Inflammatory macrophage treated with lipopolysaccharide for 1 hour (primary cell): ENCODE measurements around the gene EGFL7.
A peak's percentile ranks its signal among the peaks of the same experiment; 100 is the strongest.

Experiments
- DNase-seq, 2 donors: peaks; one replicate each; pipeline ENCODE4 v3.0.0-alpha.2; 2020 to 2022

The EGFL7 gene

DNA sequence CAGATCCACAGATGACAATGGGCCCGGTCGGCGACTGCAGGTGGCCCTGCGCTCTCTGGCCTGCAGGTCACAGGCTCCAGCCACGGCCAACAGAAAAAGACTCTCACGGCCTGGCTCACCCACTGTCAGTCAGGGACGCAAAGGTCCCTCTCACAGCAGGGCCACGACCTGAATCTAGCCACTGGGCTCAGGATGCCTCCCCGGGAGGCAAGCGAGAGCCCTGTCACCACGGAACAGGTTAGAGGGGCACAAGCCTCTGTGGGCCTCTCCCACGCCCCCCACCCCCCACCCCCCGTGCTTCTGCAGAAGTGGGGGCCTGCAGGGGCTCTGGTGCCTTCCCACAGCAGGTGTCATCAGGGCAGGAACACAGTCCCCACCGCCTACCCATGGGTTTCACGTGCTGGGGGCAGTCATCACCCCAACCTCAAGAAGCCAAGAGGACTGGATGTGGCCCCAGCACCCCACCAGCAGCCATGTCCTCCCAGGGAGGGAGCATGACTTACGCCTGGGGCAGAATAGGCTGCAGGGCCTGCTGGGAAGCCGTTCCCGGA is 17.3 kb upstream of the EGFL7 start:
- DNase-seq = peak in 1 of 2 donors; percentile 16

DNA sequence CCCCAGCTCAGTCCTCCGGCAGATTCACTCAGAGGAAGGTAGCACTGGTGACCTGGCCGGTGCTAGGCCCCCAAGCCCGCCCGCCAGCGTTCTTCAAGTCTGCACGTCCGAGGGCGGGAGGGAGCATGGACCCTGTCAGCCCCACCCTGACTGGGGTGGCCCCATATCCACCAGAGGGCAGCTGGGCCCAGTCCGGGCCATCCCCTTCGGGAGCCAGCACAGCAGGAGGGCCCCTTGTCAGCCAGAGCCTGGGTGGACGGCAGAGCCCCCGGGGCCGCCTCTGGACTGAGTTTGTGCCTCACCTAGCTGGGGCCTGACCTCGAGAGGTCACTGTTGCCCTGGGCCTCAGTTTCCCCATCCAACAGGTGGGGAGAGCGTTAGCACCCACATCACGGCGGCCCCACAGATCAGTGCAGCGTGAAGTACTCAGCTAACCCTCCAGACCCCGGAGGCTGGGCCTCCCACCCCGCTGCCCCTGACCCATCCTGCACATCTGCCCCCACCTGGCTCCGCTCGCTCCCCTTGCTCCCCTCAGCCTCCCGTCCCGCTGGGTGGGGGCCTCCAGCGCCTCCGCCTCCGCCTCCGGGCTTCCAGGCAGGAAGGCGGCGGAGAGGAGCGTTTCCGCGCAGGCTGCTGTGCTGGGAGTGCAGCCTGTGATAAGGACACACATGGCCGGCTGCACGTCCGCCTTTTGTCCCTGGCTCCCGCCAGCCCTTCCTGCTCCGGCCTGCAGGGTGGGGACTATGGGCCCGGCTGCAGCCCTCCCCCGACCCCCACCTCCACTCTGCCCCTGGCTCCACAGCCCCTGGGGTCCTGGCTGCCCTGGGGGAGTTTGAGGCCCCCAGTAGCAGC is 16.6 kb upstream of the EGFL7 start:
- DNase-seq = peak in 1 of 2 donors; percentile 15

DNA sequence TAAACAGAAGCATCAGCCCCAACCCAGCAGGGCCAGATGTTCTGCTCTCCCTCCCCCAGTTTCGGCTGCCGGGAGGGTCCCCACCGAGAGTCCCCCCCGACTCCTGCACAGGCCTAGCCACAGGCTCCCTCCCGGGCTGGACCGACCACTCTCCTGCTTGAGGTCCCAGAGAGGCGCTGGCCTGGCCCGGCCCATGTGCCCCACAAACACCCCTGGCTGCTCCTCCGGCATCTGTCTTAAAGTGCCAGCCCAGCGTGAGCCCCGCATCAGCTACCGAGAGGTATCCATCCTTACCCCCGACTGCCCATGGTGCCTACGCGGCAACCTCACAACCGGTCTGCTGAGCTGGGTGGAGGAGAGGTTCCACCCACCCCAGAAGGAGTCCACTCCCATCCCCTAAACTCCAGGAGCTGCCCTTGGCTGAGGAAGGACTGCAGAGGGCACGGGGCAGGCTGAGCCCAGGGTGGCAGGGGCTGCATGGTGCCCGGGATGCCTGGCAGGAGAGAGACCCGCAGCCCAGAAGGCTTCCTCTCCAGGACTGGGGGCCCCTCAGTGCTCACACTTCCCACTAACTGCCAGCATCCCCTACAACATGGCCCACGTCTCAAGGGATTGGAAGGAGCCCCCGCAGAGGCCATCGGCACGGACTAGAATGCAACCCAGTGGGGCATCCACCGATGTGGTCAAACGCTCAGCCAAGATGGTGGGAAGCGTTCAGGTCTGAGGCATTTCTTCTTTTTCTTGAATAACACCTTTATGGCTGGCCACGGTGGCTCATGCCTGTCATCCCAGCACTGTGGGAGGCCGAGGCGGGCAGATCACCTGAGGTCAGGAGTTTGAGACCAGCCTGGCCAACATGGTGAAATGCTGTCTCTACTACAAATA is 15.6 kb upstream of the EGFL7 start:
- no peak for DNase-seq

DNA sequence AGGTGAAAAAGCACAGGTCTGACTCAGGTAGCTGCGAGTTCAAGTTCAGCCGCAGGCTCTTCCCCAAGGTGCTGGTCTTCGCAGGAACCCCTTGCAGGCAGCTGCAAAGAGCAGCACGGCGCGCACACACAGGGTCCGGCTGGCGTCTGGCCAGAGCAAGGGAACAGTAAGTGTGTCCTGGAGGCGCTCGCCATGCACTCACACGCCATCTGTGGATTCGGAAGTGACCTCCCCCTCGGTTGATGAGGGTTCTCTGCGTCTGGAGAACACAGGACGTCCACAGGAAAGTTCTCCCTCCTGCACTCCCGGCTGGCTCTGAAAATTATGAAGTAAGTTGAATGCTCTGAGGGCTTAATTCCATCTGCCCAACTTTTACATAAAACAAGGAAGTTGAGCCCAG is 14.0 kb upstream of the EGFL7 start:
- peak in 1 of 2 donors; percentile 14 for DNase-seq

DNA sequence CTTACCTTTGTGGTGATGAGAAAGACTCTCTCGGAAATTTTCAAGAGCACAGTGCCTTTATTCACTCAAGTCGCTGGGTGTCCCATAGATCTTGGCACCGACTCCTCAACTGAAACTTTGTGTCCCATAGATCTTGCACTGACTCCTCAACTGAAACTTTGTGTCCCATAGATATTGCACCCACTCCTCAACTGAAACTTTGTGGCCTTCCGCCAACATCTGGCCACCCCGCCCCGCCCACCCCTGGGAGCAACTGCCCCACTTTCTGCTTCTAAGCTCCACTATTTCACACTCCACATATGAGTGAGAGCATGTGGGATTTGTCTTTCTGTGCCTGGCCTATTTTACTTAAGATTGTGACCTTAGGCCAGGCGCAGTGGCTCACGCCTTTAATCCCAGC is 12.7 kb upstream of the EGFL7 start:
- DNase-seq = no peak

DNA sequence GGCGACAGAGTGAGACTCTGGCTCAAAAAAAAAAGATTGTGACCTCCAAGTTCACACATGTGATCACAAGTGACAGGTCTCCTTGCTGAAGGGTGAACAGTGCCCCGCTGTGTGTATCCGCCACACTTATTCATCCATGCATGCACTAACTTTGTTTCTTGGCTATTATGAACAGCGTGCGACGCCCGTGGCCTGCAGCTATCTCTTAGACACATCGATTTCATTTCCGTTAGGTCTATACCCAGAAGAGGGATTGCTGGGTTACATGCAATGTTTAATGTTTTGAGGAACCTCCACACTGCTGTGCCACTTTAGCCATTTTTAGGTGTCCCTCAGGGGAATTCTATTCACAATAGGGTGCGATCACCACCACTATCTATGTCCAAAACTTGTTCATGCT is 12.1 kb upstream of the EGFL7 start:
- no peak for DNase-seq

DNA sequence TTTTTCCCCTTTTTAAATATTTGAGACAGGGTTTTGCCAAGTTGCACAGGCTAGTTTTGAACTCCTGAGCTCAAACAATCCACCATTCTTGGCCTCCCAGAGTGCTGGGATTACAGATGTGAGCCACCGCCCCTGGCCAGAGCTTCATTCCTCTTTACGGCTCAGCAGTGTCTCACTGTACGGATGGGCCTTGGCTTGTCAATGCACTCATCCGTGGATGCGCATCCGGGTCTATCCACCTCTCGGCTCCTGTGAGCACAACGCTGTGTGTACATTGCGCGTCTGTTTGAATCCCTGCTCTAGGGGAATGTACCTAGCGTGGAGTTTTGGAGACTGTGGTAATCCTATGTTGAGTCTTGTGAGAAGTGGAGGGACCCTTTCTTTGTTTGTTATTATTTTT is 10.9 kb upstream of the EGFL7 start:
- DNase-seq = no peak

DNA sequence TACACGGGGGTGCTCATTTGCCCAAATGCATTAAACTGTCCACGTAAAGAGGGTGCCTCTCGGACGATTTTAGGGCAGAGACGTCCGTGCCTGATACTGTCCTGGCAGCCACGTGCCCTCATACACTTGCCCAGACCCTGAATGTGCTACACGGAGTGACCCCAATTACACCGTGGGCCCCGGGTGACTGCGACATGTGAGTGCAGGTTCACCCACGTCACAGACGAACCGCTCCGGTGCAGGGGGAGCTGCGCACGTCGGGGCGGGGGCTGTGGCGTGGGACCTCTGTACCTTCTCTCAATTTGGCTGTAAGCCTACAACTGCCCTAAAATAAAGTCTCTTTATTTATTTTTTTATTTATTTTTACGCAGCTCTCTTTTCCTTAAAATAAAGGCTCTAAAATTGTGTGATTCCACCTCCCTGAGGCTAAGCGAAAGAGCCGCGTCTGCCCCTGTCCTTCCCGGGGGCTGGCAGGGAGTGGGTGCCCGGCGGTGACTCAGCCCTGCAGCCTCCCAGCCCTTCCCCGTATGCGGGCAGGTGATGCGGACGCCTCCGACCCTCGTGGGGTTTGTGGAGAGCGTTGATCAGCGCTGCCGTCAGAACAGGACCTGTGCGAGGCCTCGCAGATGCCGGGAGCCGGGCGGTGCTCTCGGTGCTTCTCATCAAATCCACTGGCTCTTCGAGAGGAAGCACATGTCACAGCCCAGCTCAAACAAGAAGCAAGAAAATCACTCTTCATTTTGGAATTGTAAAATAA is 9.2 kb upstream of the EGFL7 start:
- no peak for DNase-seq

DNA sequence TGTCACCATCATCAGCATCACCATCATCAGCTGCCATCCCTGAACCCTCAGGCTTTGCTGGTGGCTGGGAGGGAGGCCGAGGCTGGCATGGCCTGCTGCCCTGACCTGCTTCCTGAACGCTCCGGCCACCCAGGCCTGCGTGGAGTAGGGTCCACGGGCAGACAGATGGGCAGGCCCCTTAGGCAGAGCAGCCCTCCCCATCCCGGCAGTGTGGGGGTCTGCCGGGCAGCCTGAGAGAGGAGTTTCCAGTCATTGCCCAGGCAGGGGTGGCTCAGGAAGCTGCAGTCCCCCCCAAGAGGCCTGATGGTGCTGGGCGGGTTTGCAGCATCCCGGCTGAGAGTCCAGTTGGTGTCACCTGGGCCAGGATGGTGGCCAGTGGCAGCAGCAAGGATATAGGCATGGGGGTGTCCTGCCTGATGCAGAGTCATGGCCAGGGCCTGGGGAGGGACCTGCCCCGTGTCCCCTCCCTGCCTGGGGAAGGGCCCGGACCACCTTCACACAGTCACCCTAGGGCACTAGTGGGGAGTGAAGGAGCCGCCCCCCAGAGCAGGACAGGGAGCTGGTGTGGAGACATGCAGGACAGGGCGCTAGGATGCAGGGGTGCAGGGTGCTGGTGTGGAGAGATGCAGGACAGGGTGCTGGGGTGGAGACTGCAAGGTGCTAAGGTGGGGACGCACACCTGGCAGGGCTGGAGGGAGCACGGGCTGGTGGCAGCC is 7.7 kb upstream of the EGFL7 start:
- DNase-seq = no peak

DNA sequence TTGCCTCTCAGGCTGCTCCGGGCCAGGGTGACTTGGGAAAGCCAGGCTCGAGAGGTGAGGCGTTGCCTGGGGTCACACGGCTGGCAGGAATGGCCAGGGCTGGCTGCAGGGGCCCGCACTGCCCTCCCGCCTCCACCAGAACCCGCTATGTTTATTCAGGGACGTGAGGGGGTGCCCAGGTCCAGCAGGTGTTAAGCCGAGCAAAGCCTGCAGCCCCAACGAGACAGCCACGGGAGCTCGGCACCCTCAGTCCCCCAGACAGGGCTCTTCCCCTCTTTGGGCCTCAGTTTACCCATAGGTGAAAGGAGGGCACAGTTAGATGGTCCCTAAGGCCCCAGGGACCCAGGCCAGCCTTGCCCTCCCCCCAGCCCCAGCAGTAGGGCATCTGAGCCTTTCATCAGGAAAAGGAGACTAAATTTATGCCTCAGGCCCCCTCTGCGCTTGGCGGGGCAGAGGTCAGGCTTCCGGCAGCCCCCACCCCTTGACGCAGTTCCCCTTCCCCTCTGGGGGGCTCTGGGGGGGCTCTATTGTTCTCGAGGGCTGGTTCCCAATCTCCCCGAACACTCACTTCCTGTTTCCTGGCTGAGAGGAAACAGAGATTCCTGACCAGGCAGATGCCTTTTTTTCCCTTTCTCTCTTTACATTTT is 7.1 kb upstream of the EGFL7 start:
- DNase-seq = no peak

DNA sequence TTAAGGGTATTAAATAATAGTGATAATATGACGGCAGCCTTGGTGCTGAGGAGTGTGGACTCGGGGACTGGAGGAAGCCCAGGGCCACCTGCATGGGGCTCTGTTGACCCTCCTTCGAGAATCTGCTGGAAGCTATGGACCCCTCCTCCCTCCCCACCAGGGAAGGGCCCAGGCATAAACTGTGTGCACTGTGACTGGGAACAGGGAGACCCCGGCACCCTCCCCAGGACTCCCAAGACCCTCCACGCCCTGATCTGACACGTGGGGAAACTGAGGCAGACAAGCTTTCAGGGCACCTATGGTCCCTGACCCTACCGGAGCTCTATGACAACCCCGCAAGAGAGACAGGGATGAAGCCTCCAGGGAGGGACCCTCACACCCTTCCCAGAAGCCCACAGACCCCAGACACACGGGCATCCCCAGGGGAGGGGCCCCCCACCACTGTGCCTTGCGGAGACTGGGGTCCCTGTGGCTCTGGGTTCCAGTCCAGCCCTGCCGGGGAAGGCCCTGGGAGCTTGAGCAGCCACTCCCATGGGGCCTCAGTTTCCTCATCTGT is 6.5 kb upstream of the EGFL7 start:
- no peak for DNase-seq

DNA sequence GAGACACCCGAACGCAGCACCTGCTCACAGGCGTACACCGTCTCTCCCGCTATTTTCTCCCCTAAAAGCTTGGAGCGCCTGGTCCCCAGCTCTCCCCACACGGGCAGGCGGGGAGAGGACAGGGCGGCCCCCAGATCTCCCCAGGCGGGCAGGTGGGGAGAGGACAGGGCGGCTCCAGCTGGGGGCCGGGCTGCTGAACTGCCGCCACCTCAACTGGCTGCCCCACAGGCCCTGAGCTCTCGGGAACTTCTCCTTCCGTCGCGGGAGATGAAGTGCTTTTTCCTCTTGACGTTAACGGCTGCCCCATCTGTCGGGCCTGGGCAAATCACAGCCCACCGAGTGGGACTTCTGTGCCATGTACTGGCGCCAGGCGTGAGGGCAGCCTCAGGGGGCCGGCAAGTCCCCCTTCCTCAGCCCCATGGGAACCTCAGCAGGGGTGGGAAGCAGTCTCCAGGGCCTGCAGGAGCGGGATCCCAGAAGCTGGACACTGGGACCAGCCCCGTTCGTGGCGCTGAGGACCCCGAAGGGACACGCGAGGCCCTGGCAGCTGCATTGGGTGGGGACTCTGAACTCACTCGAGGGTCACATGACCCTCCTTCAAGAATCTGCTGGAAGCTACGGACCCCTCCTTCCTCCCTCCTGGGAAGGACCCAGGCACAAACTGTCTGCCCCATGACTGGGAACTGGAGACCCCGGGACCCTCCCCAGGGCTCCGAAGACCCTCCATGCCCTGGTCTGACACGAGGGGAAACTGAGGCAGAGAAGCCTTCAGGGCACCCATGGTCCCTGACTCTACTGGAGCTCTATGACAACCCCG is 5.7 kb upstream of the EGFL7 start:
- DNase-seq = no peak

DNA sequence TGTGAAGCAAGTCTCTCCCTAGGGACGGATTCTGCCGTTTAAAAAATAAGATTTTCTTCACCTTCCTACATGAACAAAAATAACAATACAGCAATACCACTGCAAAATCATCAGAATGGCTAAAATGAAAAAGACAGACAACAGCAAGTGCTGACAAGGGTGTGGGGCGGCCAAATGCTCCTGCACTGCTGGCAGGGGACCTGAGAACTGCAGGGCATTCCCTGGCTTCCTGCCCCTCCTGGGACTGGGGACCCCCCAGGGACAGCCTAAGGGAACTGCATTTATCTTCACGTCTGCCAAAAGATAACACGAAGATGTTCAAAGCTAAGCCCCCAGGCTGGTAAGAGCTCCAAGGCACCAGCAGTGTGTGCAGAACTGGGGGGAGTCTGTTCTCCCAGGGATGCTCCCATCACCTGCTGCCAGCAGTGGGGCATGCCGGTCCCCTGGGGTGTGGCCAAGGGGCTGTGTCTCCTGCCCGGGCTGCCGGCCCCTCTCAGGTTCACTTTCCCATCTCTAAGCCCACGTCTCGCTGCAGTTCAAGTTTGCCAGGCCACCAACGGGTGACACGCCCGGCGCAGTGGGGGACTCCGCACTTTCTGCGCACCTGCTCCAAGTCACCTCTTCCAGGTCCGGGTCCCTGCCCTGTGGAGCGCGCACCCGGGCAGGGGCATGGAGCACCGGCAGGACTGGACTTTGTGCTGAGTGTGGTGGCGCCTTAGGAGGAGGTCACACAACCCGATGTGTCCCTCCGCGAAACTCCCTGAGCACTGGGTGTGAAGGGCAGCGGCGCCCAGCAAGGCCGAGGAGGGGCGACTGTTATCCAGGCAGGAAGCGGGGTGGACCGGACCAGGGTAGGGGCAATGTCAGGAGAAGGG is 4.5 kb upstream of the EGFL7 start:
- DNase-seq = no peak

DNA sequence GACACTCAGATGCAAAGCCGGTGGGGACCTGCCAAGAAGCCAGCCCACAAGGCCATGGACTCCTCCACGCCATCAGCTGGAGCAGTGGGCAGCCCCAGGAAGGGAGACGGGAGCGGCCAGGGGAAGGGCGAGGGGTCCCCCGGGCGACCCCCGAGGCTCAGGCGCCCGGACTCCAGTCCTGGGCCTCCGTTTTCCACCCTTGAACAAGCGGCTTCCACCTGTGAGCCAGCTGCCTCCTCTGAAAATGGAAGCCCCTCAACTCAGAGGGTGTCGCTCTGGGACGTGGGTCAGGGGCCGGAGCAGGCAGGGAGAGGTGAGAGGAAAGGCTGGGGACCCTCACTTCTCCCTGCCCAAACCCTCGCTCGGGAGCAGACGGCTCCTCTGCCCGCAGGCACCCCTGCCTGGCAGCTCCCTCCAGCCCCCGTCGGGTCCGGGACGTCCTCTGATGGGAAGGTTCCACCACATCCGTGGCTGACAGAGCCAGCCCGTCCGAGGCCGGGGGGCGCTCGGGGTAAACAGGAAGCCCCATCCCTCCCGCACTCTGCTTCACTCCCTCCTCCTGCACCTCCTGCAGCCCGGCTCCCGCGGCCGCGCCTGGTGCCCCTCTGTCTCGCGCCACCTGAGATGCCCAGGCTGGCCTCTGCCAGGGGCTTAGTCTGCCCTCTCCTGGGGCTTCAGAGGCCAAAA is 3.7 kb upstream of the EGFL7 start:
- no peak for DNase-seq

DNA sequence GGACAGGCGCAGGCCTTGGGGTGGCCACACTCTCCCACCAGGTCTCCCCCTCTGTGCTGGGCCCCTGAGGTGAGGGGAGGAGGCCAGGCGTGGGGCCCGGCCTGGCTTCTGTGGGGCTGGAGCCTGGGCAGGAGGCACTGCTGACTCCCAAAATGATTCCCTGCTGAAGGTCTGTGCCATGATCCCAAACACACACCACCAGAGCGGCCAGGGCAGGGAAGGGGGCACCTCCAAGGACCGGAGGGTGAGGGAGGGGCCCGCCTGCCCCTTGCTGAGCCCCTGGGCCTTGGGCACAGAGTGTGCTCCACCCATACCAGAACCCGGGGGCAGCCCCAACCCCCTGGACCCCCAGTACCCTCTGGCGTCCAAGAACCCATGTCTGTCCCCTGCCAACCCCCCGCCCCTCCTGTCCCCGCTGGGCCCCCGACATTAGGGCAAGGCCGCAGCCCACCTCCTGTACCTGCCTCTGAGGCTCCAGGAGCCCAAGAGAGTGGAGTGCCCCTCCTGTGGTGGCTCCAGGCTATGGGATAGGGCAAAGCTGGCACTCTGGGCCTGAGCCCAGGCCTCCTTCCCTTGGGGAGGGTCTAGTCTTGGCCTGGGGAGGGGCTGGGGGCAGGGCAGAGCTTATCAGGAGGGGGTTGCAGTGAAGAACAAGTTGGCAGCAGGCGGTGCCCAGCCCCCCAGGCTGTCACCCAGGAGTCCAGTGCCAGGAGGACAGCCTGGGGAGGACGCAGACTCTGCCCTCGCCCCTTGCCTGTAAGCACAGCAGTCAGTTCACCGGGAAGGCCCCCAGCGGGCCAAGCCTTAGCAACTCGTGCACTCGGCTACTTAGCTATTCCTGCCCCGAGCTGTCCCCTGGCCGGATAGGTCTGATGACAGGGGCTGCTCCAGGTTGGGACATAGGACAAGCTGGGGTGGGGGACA is 2.6 kb upstream of the EGFL7 start:
- no peak for DNase-seq

DNA sequence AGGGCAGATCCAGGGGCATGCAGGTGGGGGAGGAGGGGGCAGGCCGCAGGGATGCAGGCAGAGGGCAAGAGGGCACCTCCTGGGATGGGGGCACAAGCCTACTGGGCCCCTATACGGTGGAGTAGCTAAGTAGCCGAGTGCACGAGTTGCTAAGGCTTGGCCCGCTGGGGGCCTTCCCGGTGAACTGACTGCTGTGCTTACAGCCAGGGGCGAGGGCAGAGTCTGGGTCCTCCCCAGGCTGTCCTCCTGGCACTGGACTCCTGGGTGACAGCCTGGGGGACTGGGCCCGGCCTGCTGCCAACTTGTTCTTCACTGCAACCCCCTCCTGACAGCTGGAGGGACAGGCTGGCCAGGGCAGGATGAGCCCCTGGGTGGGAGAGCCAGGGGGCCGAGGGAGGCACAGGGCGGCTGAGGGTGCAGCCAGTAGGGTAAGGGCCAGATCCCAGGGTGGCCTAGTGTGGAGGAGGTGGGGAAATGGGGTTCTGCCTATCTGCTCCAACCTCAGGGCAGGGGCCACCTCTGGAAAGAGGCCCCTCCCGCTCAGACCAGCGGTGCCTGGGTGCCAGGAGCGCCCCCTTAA is 1.7 kb upstream of the EGFL7 start:
- DNase-seq = no peak

DNA sequence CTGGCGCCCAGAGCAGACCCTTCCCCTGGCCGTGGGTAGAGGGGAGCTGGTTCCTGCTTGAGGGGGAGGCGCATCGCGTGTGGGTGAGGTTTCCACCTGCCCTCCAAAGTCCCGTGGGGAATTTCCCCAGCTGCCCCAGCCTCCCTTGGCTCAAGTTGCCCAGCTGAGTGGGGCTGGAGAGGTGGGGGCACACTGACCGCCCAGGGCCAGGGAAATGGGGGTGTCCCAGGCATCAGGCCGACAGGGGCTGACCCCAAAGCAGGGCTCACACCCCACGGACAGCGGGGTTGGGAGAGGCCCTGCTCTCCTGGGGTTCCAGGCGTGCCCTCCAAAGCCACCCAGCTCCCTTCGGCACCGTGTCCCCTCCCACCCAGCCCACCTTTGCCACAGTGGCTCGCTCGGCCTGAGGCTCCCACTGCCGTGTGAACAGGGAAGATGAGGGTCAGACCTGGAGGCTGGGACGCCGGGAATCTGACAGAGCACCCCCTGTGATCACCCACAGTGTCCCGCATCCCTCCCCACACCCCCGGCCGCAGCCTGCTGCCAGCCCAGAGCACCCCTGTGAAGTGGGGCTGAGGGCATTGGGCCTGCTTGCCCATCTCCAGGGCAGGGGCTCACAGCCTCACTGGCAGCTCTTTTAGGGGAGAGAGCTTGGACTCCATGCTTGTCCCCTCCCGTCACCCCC is 933 bp upstream of the EGFL7 start:
- no peak for DNase-seq
